ENCODE measurements around the gene ETFBKMT. TPM values are rescaled to one million over a fixed set of nuclear protein-coding genes. Genes with fewer than 3 reads are reported as not detected.
"Not testable (repeated sequence)": the region's sequence is repeated elsewhere in the genome, so short reads cannot be mapped to it uniquely, and the experiment has no call there.

The ETFBKMT gene
- polyA plus RNA-seq, 3 donors = 0.67 to 2.2 (median 1.5) TPM

DNA sequence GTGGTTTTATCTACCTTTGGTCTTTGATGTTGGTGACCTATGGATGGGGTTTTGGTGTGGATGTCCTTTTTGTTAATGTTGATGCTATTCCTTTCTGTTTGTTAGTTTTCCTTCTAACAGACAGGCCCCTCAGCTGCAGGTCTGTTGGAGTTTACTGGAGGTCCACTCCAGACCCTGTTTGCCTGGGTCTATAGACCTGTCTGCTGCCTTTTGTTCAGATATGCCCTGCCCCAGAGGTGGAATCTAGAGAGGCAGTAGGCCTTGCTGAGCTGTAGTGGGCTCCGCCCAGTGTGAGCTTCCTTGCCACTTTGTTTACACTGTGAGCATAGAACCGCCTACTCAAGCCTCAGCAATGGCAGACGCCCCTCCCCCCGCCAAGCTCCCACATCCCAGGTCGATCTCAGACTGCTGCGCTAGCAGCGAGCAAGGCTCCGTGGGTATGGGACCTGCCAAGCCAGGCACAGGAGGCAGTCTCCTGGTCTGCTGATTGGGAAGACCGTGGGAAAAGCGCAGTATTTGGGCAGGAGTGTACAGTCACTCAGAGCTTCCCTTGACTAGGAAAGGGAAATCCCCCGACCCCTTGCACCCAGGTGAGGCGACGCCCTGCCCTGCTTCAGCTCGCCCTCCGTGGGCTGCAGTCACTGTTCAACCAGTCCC, 59.2 kb downstream of the ETFBKMT start:
- H3K27ac ChIP-seq (ENCODE audit: low read depth in 1 of 2, low read length in 2 of 2); H3K9me3 ChIP-seq (replicated peaks in 1 of 2; ENCODE audit: control insufficient read depth in 1 of 2, insufficient read depth in 1 of 2, low read length in 2 of 2); H3K4me3 Mint-ChIP-seq; DNase-seq; intact Hi-C loops (cut with micrococcal nuclease); H3K79me2 ChIP-seq (ENCODE audit: insufficient read depth, low read length); H2AFZ ChIP-seq (ENCODE audit: insufficient read depth, low read depth, low read length, poor library complexity, severe bottlenecking); H3K27me3 ChIP-seq (ENCODE audit: control insufficient read depth in 2 of 2, insufficient read depth in 2 of 2, low read length in 2 of 2); H4K20me1 ChIP-seq (ENCODE audit: insufficient read depth, low read length); H3K27me3 Mint-ChIP-seq (ENCODE audit: low read depth in 3 of 3); H3K4me3 ChIP-seq (replicated peaks in 1 of 3; ENCODE audit: low read depth in 2 of 3, low read length in 3 of 3); H3K9ac ChIP-seq (ENCODE audit: insufficient read depth, low read length, poor library complexity, severe bottlenecking); H3K36me3 ChIP-seq (replicated peaks in 1 of 2; ENCODE audit: control insufficient read depth in 1 of 2, insufficient read depth in 2 of 2, low read length in 2 of 2); H3K4me2 ChIP-seq (replicated peaks; ENCODE audit: extremely low read depth, low read length, poor library complexity, severe bottlenecking): not testable (repeated sequence)
- Mint-ChIP-seq H3K36me3 (peaks cover 24 to 28% of the 10 kb centered on the region in 2 donors), H3K9me3 (peaks cover 0 to 10% (median 4%) of the 10 kb centered on the region in 7 donors), H3K27ac (peak overlapping the region in 2 of 7 donors; percentile 56 to 60), H3K4me1 (peaks cover 43% of the 10 kb centered on the region)
- over 99% methylated on average over 15 of the region's 15 CpGs for WGBS (ENCODE audit: insufficient coverage)
- peaks cover 7 to 29% of the 10 kb centered on the region in 2 donors for H3K4me1 ChIP-seq (ENCODE audit: control insufficient read depth in 1 of 2, insufficient read depth in 2 of 2, low read length in 2 of 2)

DNA sequence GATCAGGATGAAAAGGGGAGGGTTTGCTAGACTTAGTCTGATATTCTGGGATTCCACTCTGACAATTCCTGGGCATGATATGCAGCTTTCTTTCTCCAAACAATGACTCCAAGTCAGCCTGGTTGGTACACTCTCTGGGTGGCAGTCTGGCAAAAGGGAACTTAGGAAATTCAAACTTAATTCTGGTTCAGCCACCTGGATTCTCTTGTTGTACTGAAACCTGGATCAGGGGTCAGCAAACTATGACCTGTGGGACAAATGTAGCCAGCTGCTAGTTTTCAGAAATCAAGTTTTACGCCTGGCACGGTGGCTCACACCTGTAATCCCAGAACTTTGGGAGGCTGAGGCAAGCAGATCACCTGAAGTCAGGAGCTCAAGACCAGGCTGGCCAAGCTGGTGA, 63.1 kb downstream of the ETFBKMT start:
- DNase-seq = no peak
- H3K27me3 Mint-ChIP-seq (ENCODE audit: low read depth in 3 of 3) = no peaks in the 10 kb centered on the region
- Histone ChIP-seq H3K9me3 (replicated peaks in 1 of 2; ENCODE audit: control insufficient read depth in 1 of 2, insufficient read depth in 1 of 2, low read length in 2 of 2) (no peaks in the 10 kb centered on the region), H2AFZ (ENCODE audit: insufficient read depth, low read depth, low read length, poor library complexity, severe bottlenecking) (no peak overlapping the region), H3K4me2 (replicated peaks; ENCODE audit: extremely low read depth, low read length, poor library complexity, severe bottlenecking) (no peak overlapping the region), H3K27ac (ENCODE audit: low read depth in 1 of 2, low read length in 2 of 2) (no peak overlapping the region), H3K4me3 (replicated peaks in 1 of 3; ENCODE audit: low read depth in 2 of 3, low read length in 3 of 3) (no peak overlapping the region), H3K9ac (ENCODE audit: insufficient read depth, low read length, poor library complexity, severe bottlenecking) (no peak overlapping the region), H3K79me2 (ENCODE audit: insufficient read depth, low read length) (peaks cover 6% of the 10 kb centered on the region), H3K27me3 (ENCODE audit: control insufficient read depth in 2 of 2, insufficient read depth in 2 of 2, low read length in 2 of 2) (no peaks in the 10 kb centered on the region), H3K36me3 (replicated peaks in 1 of 2; ENCODE audit: control insufficient read depth in 1 of 2, insufficient read depth in 2 of 2, low read length in 2 of 2) (peaks cover 0 to 4% of the 10 kb centered on the region in 2 donors), H4K20me1 (ENCODE audit: insufficient read depth, low read length) (no peaks in the 10 kb centered on the region), H3K4me1 (ENCODE audit: control insufficient read depth in 1 of 2, insufficient read depth in 2 of 2, low read length in 2 of 2) (peaks cover 21 to 23% of the 10 kb centered on the region in 2 donors)
- H3K4me3 Mint-ChIP-seq = no peak overlapping the region
- peaks cover 22 to 34% of the 10 kb centered on the region in 2 donors for H3K36me3 Mint-ChIP-seq
- peaks cover 42% of the 10 kb centered on the region for H3K4me1 Mint-ChIP-seq
- TF ChIP-seq, protein P1, sequence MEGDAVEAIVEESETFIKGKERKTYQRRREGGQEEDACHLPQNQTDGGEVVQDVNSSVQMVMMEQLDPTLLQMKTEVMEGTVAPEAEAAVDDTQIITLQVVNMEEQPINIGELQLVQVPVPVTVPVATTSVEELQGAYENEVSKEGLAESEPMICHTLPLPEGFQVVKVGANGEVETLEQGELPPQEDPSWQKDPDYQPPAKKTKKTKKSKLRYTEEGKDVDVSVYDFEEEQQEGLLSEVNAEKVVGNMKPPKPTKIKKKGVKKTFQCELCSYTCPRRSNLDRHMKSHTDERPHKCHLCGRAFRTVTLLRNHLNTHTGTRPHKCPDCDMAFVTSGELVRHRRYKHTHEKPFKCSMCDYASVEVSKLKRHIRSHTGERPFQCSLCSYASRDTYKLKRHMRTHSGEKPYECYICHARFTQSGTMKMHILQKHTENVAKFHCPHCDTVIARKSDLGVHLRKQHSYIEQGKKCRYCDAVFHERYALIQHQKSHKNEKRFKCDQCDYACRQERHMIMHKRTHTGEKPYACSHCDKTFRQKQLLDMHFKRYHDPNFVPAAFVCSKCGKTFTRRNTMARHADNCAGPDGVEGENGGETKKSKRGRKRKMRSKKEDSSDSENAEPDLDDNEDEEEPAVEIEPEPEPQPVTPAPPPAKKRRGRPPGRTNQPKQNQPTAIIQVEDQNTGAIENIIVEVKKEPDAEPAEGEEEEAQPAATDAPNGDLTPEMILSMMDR (IDR thresholded peaks at IDR 0.05) = no peak
- WGBS (ENCODE audit: insufficient coverage) = 100% methylated on average over 2 of the region's 2 CpGs
- intact Hi-C loops (cut with micrococcal nuclease) = no loop called here
- H3K9me3 Mint-ChIP-seq = peaks cover 0 to 8% (median 3%) of the 10 kb centered on the region in 7 donors
- no peak overlapping the region for H3K27ac Mint-ChIP-seq

Other genes starting within 250 kb of the ETFBKMT start
- under 1 TPM; 0.23 to 0.36 (median 0.36) TPM for gene DENND5B, start 68.6 kb upstream of the ETFBKMT start, polyA plus RNA-seq
- gene AMN1, start 69.3 kb downstream of the ETFBKMT start, polyA plus RNA-seq = 1 to 10 TPM; 6.0 to 7.8 (median 7.4) TPM

Measured in CD14-positive monocyte (primary cell).